ENCODE data around the gene TMPRSS15.

The TMPRSS15 gene

GRCh38 chr21:18244671-18245463 is 158.7 kb downstream of the TMPRSS15 start, which contains the start of gene CHODL:
Gene CHODL (plus strand): TSS chr21:18244833. CDS start chr21:18245224, 391 bp downstream.
- no peak for DNase-seq (ENCODE audit: low read depth)

GRCh38 chr21:18235545-18235944 is 168.0 kb downstream of the TMPRSS15 start:
- DNase-seq (ENCODE audit: low read depth), result no peak

- no peak for DNase-seq (ENCODE audit: low read depth)
Observed at GRCh38 chr21:18228060-18228739, 175.4 kb downstream of the TMPRSS15 start.

GRCh38 chr21:18222346-18222745 is 181.2 kb downstream of the TMPRSS15 start:
- DNase-seq (ENCODE audit: low read depth), result no peak

GRCh38 chr21:18220498-18220897 is 183.1 kb downstream of the TMPRSS15 start:
- no peak for DNase-seq (ENCODE audit: low read depth)

Measured in fibroblast of gingiva (primary cell).